PC-9 (cell line): ENCODE measurements around the gene GAB4. TPM values are rescaled to one million over a fixed set of nuclear protein-coding genes. Genes with fewer than 3 reads are reported as not detected.

Experiments
- BruUV-seq: library from RNA; stranded (reverse); fragments of 400-500 nt; replicated peaks from 2 replicates; lab custom pipeline; 2021; lab: Mats Ljungman, UMichigan
- CTCF ChIA-PET: fragments of 300-600 bp; sonication (Branson Sonifier 250); formaldehyde crosslinking; loops from one replicate; lab custom pipeline; 2022; ENCODE audit warnings: antibody characterized with exemption; lab: Charles Lee
- POLR2A ChIA-PET: fragments of 300-600 bp; sonication (Branson Sonifier 250); formaldehyde crosslinking; loops from one replicate; lab custom pipeline; 2022; ENCODE audit warnings: antibody characterized with exemption; ENCODE audit not compliant: unreplicated experiment; lab: Charles Lee
- DNase-seq, 2 experiments: peaks; one replicate each; pipeline versions ENCODE4 v3.0.0 to v3.0.0-alpha.2; 2015 to 2022; ENCODE audit warnings: mixed read lengths in 1 of 2
- H2AFZ ChIP-seq: fragments of 200-600 bp; sonication (generic); 2 replicates; pipeline ENCODE4 v1.8.1; 2017; ENCODE audit warnings: antibody characterized with exemption
- H3F3A ChIP-seq: fragments of 200-600 bp; sonication (generic); 2 replicates; pipeline ENCODE4 v1.8.1; 2017; ENCODE audit warnings: antibody characterized with exemption, mild to moderate bottlenecking, low read depth; ENCODE audit not compliant: insufficient read depth
- H3K27ac ChIP-seq: fragments of 200-600 bp; sonication (generic); 2 replicates; pipeline ENCODE4 v1.6.1; 2016; ENCODE audit warnings: mixed run types
- H3K27me3 ChIP-seq: fragments of 200-600 bp; sonication (generic); 2 replicates; pipeline ENCODE4 v1.6.1; 2016; ENCODE audit warnings: low read depth, mixed run types; ENCODE audit not compliant: insufficient read depth
- H3K36me3 ChIP-seq: fragments of 200-600 bp; sonication (generic); 2 replicates; pipeline ENCODE4 v1.6.1; 2016; ENCODE audit warnings: low read depth, mixed run types
- H3K4me1 ChIP-seq: fragments of 200-600 bp; sonication (generic); replicated peaks from 2 replicates; pipeline ENCODE4 v1.6.1; 2016; ENCODE audit warnings: mixed run types; ENCODE audit not compliant: insufficient read depth
- H3K4me2 ChIP-seq: fragments of 200-600 bp; sonication (generic); 2 replicates; pipeline ENCODE4 v1.6.1; 2017; ENCODE audit warnings: mixed run types
- H3K4me3 ChIP-seq: fragments of 200-600 bp; sonication (generic); 2 replicates; pipeline ENCODE4 v1.6.1; 2016; ENCODE audit warnings: mixed run types
- H3K79me2 ChIP-seq: fragments of 200-600 bp; sonication (generic); 2 replicates; pipeline ENCODE4 v1.6.1; 2017; ENCODE audit warnings: low read depth, mixed run types
- H3K9me2 ChIP-seq: fragments of 200-600 bp; sonication (generic); 2 replicates; pipeline ENCODE4 v1.8.1; 2017; ENCODE audit warnings: mild to moderate bottlenecking; ENCODE audit not compliant: insufficient read depth
- H3K9me3 ChIP-seq: fragments of 200-600 bp; sonication (generic); 2 replicates; pipeline ENCODE4 v1.8.1; 2016; ENCODE audit warnings: low read depth; ENCODE audit not compliant: insufficient read depth
- H4K20me1 ChIP-seq: fragments of 200-600 bp; sonication (generic); 2 replicates; pipeline ENCODE4 v1.8.1; 2017; ENCODE audit not compliant: insufficient read depth
- EZH2 ChIP-seq: fragments of 200-600 bp; sonication (generic); IDR thresholded peaks from 2 replicates; pipeline ENCODE4 v1.8.0; 2017; ENCODE audit warnings: antibody characterized with exemption, low read depth
- intact Hi-C: fragments of 100-400 bp; cut with micrococcal nuclease; formaldehyde crosslinking; loops from one replicate; pipeline ENCODE4 v1.10.0; 2022; ENCODE audit not compliant: unreplicated experiment
- total RNA-seq: library from RNA; stranded (reverse); gene quantifications from 2 replicates; pipeline ENCODE4 v1.2.3, GENCODE V29; 2021
- TF ChIP-seq, protein P1 (sequence below): fragments of 200-600 bp; sonication (generic); conservative IDR thresholded peaks from 2 replicates; pipeline ENCODE4 v1.6.1; 2017; ENCODE audit warnings: mixed run types, antibody characterized with exemption, mild to moderate bottlenecking, moderate library complexity

GAB4 gene
- total RNA-seq, 1 experiment from 2014 or later: not detected

DNA sequence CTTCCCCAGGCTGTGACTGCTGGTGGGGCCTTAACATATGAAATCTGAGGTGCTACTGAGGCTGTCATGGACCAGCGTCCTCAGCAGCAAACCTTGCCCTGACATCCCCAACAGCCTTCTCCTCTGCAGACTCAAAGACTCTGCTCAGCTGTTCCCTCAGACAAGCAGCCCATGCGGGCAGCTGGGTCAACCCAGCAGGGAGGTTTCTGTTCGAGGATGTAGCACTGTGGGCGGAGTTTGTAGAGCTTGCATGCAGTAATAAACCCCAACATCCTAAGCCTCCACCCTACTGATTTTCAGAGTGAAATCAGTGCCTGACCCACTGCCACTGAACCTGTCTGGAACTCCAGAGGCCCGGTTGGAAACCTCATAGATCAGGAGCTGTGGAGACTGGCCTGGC, 94.0 kb downstream of the GAB4 start:
- Histone ChIP-seq H2AFZ (no peak overlapping the region), H3F3A (no peaks in the 10 kb centered on the region), H3K9me2 (no peaks in the 10 kb centered on the region), H3K4me2 (no peak overlapping the region), H3K36me3 (no peaks in the 10 kb centered on the region), H3K27ac (no peak overlapping the region), H3K4me3 (no peak overlapping the region), H3K4me1 (no peaks in the 10 kb centered on the region), H3K9me3 (no peaks in the 10 kb centered on the region), H4K20me1 (no peaks in the 10 kb centered on the region), H3K79me2 (no peaks in the 10 kb centered on the region), H3K27me3 (no peaks in the 10 kb centered on the region)
- intact Hi-C loops: no loop called here
- POLR2A ChIA-PET: interaction anchor here (0.5 kb wide), 1 partner anchor 576 kb away, joined by 7 read pairs; no protein-coding TSS in a partner anchor
- no TSS peak for BruUV-seq
- CTCF ChIA-PET: no interaction called here
- TF ChIP-seq EZH2: no peak
- TF ChIP-seq, protein P1, sequence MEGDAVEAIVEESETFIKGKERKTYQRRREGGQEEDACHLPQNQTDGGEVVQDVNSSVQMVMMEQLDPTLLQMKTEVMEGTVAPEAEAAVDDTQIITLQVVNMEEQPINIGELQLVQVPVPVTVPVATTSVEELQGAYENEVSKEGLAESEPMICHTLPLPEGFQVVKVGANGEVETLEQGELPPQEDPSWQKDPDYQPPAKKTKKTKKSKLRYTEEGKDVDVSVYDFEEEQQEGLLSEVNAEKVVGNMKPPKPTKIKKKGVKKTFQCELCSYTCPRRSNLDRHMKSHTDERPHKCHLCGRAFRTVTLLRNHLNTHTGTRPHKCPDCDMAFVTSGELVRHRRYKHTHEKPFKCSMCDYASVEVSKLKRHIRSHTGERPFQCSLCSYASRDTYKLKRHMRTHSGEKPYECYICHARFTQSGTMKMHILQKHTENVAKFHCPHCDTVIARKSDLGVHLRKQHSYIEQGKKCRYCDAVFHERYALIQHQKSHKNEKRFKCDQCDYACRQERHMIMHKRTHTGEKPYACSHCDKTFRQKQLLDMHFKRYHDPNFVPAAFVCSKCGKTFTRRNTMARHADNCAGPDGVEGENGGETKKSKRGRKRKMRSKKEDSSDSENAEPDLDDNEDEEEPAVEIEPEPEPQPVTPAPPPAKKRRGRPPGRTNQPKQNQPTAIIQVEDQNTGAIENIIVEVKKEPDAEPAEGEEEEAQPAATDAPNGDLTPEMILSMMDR: no peak
- DNase-seq: no peak

DNA sequence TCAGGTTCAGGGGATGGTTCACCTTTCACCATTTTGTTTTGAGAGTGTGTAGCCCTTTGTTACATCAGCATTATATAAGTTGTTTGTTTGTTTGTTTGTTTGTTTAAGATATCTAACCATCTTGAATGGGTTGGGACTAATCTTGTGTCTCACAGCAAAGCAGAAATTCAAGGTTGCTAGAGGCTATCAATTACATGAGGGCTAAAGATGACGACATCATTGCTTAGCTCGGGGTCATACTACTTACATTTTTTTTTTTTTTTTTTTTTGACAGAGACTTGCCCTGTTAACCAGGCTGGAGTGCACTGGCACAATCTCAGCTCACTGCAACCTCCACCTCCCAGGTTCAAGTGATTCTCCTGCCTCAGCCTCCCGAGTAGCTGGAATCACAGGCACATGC, 95.7 kb downstream of the GAB4 start:
- Histone ChIP-seq H3K4me1 (no peaks in the 10 kb centered on the region), H3F3A (no peaks in the 10 kb centered on the region), H4K20me1 (no peaks in the 10 kb centered on the region), H3K4me2 (no peak overlapping the region), H2AFZ (no peak overlapping the region), H3K27me3 (no peaks in the 10 kb centered on the region), H3K4me3 (no peak overlapping the region), H3K27ac (no peak overlapping the region), H3K9me3 (no peaks in the 10 kb centered on the region), H3K9me2 (no peaks in the 10 kb centered on the region), H3K79me2 (no peaks in the 10 kb centered on the region), H3K36me3 (no peaks in the 10 kb centered on the region)
- ChIA-PET CTCF (interaction anchor here (0.6 kb wide), 1 partner anchor 146 kb away, joined by 7 read pairs; no protein-coding TSS in a partner anchor), POLR2A (no interaction called here)
- no peak for TF ChIP-seq EZH2
- TF ChIP-seq, protein P1: no peak
- no peak for DNase-seq
- no TSS peak for BruUV-seq
- intact Hi-C loops: no loop called here

Other genes with a start within 250 kb of the GAB4 start
- not detected in 2 replicates for gene XKR3, start 182.8 kb downstream of the GAB4 start, total RNA-seq
- 5.0 and 8.2 TPM in 2 replicates for gene IL17RA, start 76.8 kb upstream of the GAB4 start, total RNA-seq
- gene TMEM121B, start 113.1 kb upstream of the GAB4 start, total RNA-seq: not detected in 2 replicates
- 26.5 and 31.1 TPM in 2 replicates for gene HDHD5, start 151.1 kb upstream of the GAB4 start, total RNA-seq
- not detected in 2 replicates for gene ADA2, start 211.2 kb upstream of the GAB4 start, total RNA-seq